GM19467 (cell line): Measurements from ENCODE around the gene KIF20A.
"Not testable (repeated sequence)": the region's sequence is repeated elsewhere in the genome, so short reads cannot be mapped to it uniquely, and the experiment has no call there.

ENCODE experiments used
- ATAC-seq: cut with Tn5 transposase; IDR thresholded peaks from one replicate; pipeline ENCODE4 v1.9.1; 2021; ENCODE audit warnings: mild to moderate bottlenecking, moderate library complexity; ENCODE audit not compliant: unreplicated experiment

The KIF20A gene

GRCh38 chr5:138178516-138179276, at the start of gene KIF20A, which contains the start of gene BRD8:
KIF20A (plus strand) TSS chr5:138179112; CDS start chr5:138179681, 569 bp downstream.
BRD8 (minus strand) TSS chr5:138178630; CDS start chr5:138178614, 16 bp downstream.
- peak; percentile 80 for ATAC-seq

GRCh38 chr5:138129347-138129746, 49.6 kb upstream of the KIF20A start:
- ATAC-seq, result no peak

GRCh38 chr5:138132543-138132942, 46.4 kb upstream of the KIF20A start:
- no peak for ATAC-seq

GRCh38 chr5:138138949-138139780, 39.7 kb upstream of the KIF20A start, which contains the start of gene NME5:
NME5 (minus strand) TSS chr5:138139428; CDS start chr5:138138780, 648 bp downstream.
- ATAC-seq, result no peak

- no peak for ATAC-seq
Measured at GRCh38 chr5:138139781-138140090, 39.2 kb upstream of the KIF20A start.

- ATAC-seq, result no peak
Measured at GRCh38 chr5:138140268-138140667, 38.6 kb upstream of the KIF20A start.

GRCh38 chr5:138141734-138142133, 37.2 kb upstream of the KIF20A start:
- no peak for ATAC-seq

- ATAC-seq, result not testable (repeated sequence)
Measured at GRCh38 chr5:138143578-138143977, 35.3 kb upstream of the KIF20A start.

GRCh38 chr5:138148811-138149210, 30.1 kb upstream of the KIF20A start:
- ATAC-seq, result no peak

- ATAC-seq, result no peak
Measured at GRCh38 chr5:138149530-138149929, 29.4 kb upstream of the KIF20A start.

- ATAC-seq, result not testable (repeated sequence)
Measured at GRCh38 chr5:138155977-138156376, 22.9 kb upstream of the KIF20A start.

GRCh38 chr5:138157626-138158025, 21.3 kb upstream of the KIF20A start:
- no peak for ATAC-seq

GRCh38 chr5:138159666-138160065, 19.2 kb upstream of the KIF20A start:
- ATAC-seq, result no peak

GRCh38 chr5:138160706-138161105, 18.2 kb upstream of the KIF20A start:
- ATAC-seq, result no peak

- no peak for ATAC-seq
Measured at GRCh38 chr5:138163721-138164120, 15.2 kb upstream of the KIF20A start.

- ATAC-seq, result no peak
Measured at GRCh38 chr5:138169124-138169523, 9.8 kb upstream of the KIF20A start.

- ATAC-seq, result no peak
Measured at GRCh38 chr5:138170299-138170698, 8.6 kb upstream of the KIF20A start.

- ATAC-seq, result no peak
Measured at GRCh38 chr5:138177941-138178515, 884 bp upstream of the KIF20A start.

GRCh38 chr5:138179277-138179857, 455 bp downstream of the KIF20A start:
- no peak for ATAC-seq

GRCh38 chr5:138180183-138180782, 1.4 kb downstream of the KIF20A start:
- ATAC-seq, result no peak

- ATAC-seq, result no peak
Measured at GRCh38 chr5:138180841-138181240, 1.9 kb downstream of the KIF20A start.
